Mesangial cell (primary cell): Measurements from ENCODE around the gene PSME3IP1. TPM values are rescaled to one million over a fixed set of nuclear protein-coding genes. Genes with fewer than 3 reads are reported as not detected.

Experiments used
- total RNA-seq: library from RNA; depleted of rRNA; stranded (reverse); fragments of >200 nt; gene quantifications from 2 replicates; pipeline ENCODE4 v1.2.3, GENCODE V29; 2015

PSME3IP1 gene
- total RNA-seq: 47.5 and 51.3 TPM in 2 replicates

GRCh38 chr16:57185945-57186871, at the start of gene PSME3IP1, which contains the start of gene RSPRY1:
PSME3IP1 (minus strand) TSS chr16:57186039; CDS start chr16:57173854, 12,185 bp downstream.
RSPRY1 (plus strand) TSS chr16:57186329; CDS start chr16:57204659, 18,330 bp downstream.

Other genes with a start within 250 kb of the PSME3IP1 start
- gene CETP, start 224.1 kb downstream of the PSME3IP1 start, total RNA-seq: not detected in 2 replicates
- 3.6 and 10.9 TPM in 2 replicates for gene NLRC5, start 196.5 kb downstream of the PSME3IP1 start, total RNA-seq
- gene CPNE2, start 93.5 kb downstream of the PSME3IP1 start, total RNA-seq: 37.2 and 38.2 TPM in 2 replicates
- gene RSPRY1, start 290 bp upstream of the PSME3IP1 start, total RNA-seq: 25.2 and 35.4 TPM in 2 replicates
- 59.6 and 68.3 TPM in 2 replicates for gene ARL2BP, start 59.2 kb upstream of the PSME3IP1 start, total RNA-seq
- gene PLLP, start 98.6 kb upstream of the PSME3IP1 start, total RNA-seq: 2.0 and 9.6 TPM in 2 replicates
- not detected in 2 replicates for gene CCL22, start 172.7 kb upstream of the PSME3IP1 start, total RNA-seq
- gene CX3CL1, start 186.5 kb upstream of the PSME3IP1 start, total RNA-seq: 2.4 and 12.9 TPM in 2 replicates
- gene CCL17, start 218.7 kb upstream of the PSME3IP1 start, total RNA-seq: not detected in 2 replicates